Measurements from ENCODE around the gene HSPB9.

Gene HSPB9

GRCh38 chr17:42163696-42164407, 41.2 kb downstream of the HSPB9 start:
- Histone ChIP-seq H3K9ac (ENCODE audit: low read length) (no peak overlapping the region), H4K20me1 (ENCODE audit: low read depth, low read length) (no peaks in the 10 kb centered on the region), H3K9me3 (ENCODE audit: insufficient read depth, low read length) (no peaks in the 10 kb centered on the region), H3F3A (ENCODE audit: insufficient read depth) (no peaks in the 10 kb centered on the region), H3K4me2 (ENCODE audit: low read depth, low read length, poor library complexity, severe bottlenecking) (no peak overlapping the region), H3K9me2 (replicated peaks; ENCODE audit: insufficient read depth, low read length) (no peaks in the 10 kb centered on the region), H3K79me2 (ENCODE audit: insufficient read depth, low read length) (no peaks in the 10 kb centered on the region), H3K27me3 (ENCODE audit: low read length) (no peaks in the 10 kb centered on the region), H2AFZ (ENCODE audit: low read depth, low read length, severe bottlenecking) (no peak overlapping the region), H3K36me3 (ENCODE audit: low read length) (no peaks in the 10 kb centered on the region), H3K27ac (ENCODE audit: low read depth, low read length) (no peak overlapping the region), H3K4me3 (ENCODE audit: insufficient read depth, low read length, poor library complexity, severe bottlenecking) (no peak overlapping the region)
- no peak for TF ChIP-seq EZH2phosphoT487 (conservative IDR thresholded peaks at IDR 0.05; ENCODE audit: low read length)
- TF ChIP-seq CTCF (IDR thresholded peaks at IDR 0.05; ENCODE audit: insufficient read depth, low read length, poor library complexity, severe bottlenecking): no peak

- H3K4me2 ChIP-seq (ENCODE audit: low read depth, low read length, poor library complexity, severe bottlenecking): no peak overlapping the region
- no peaks in the 10 kb centered on the region for H3F3A ChIP-seq (ENCODE audit: insufficient read depth)
- H3K9me2 ChIP-seq (replicated peaks; ENCODE audit: insufficient read depth, low read length): no peaks in the 10 kb centered on the region
- H3K36me3 ChIP-seq (ENCODE audit: low read length): no peaks in the 10 kb centered on the region
- no peak for TF ChIP-seq EZH2phosphoT487 (conservative IDR thresholded peaks at IDR 0.05; ENCODE audit: low read length)
- TF ChIP-seq CTCF (IDR thresholded peaks at IDR 0.05; ENCODE audit: insufficient read depth, low read length, poor library complexity, severe bottlenecking): no peak
- H3K9me3 ChIP-seq (ENCODE audit: insufficient read depth, low read length): no peaks in the 10 kb centered on the region
- no peak overlapping the region for H3K4me3 ChIP-seq (ENCODE audit: insufficient read depth, low read length, poor library complexity, severe bottlenecking)
- no peak overlapping the region for H2AFZ ChIP-seq (ENCODE audit: low read depth, low read length, severe bottlenecking)
- no peaks in the 10 kb centered on the region for H3K27me3 ChIP-seq (ENCODE audit: low read length)
- H4K20me1 ChIP-seq (ENCODE audit: low read depth, low read length): no peaks in the 10 kb centered on the region
- H3K27ac ChIP-seq (ENCODE audit: low read depth, low read length): no peak overlapping the region
- no peaks in the 10 kb centered on the region for H3K79me2 ChIP-seq (ENCODE audit: insufficient read depth, low read length)
- no peak overlapping the region for H3K9ac ChIP-seq (ENCODE audit: low read length)
Observed at GRCh38 chr17:42165751-42166150, 43.1 kb downstream of the HSPB9 start.

DNA sequence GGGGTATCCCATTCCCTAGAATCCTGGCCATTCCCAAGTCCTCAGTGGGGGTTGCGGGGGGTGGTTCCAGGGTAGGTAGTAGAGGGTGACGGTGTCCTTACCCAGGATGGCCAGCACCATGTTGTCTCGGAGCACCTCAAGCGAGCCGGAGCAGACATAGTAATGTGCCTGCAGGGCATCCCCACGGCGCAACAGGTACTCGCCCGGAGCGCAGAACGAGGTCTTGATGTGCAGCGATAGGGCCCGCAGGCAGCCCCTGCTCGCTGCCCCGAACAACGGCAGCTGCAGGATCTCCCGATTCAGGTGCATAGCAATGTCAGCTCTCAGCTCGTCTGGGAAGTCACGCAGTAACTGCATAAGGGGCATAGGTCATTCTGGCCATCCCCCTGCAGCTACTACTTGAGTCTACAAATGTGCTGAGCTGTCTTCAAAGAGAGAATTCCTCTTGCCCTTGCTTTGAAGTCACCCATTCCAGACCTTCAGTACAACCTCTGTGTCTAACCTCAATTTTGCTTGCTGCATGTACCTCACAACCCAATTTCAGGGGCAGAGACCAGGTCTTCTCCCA, 43.7 kb downstream of the HSPB9 start:
- no peak overlapping the region for H3K4me2 ChIP-seq (ENCODE audit: low read depth, low read length, poor library complexity, severe bottlenecking)
- H3F3A ChIP-seq (ENCODE audit: insufficient read depth): no peaks in the 10 kb centered on the region
- H3K9me2 ChIP-seq (replicated peaks; ENCODE audit: insufficient read depth, low read length): no peaks in the 10 kb centered on the region
- TF ChIP-seq CTCF (IDR thresholded peaks at IDR 0.05; ENCODE audit: insufficient read depth, low read length, poor library complexity, severe bottlenecking) (no peak), EZH2phosphoT487 (conservative IDR thresholded peaks at IDR 0.05; ENCODE audit: low read length) (no peak)
- no peaks in the 10 kb centered on the region for H3K27me3 ChIP-seq (ENCODE audit: low read length)
- H4K20me1 ChIP-seq (ENCODE audit: low read depth, low read length): no peaks in the 10 kb centered on the region
- H3K27ac ChIP-seq (ENCODE audit: low read depth, low read length): no peak overlapping the region
- H2AFZ ChIP-seq (ENCODE audit: low read depth, low read length, severe bottlenecking): no peak overlapping the region
- H3K4me3 ChIP-seq (ENCODE audit: insufficient read depth, low read length, poor library complexity, severe bottlenecking): no peak overlapping the region
- no peaks in the 10 kb centered on the region for H3K36me3 ChIP-seq (ENCODE audit: low read length)
- H3K79me2 ChIP-seq (ENCODE audit: insufficient read depth, low read length): no peaks in the 10 kb centered on the region
- no peaks in the 10 kb centered on the region for H3K9me3 ChIP-seq (ENCODE audit: insufficient read depth, low read length)
- no peak overlapping the region for H3K9ac ChIP-seq (ENCODE audit: low read length)

All from SU-DHL-6 (cell line).